ENCODE measurements around the gene ZBTB9. TPM values are rescaled to one million over a fixed set of nuclear protein-coding genes. Genes with fewer than 3 reads are reported as not detected.
A peak's percentile ranks its signal among the peaks of the same experiment; 100 is the strongest.

Gene ZBTB9
- total and polyA plus RNA-seq, 4 donors, result 1.1 to 3.4 (median 2.3) TPM

GRCh38 chr6:33428224-33428965 is 26.0 kb upstream of the ZBTB9 start:
- peaks cover 13 to 47% (median 28%) of the 10 kb centered on the region in 4 donors for H3K4me1 ChIP-seq (ENCODE audit: control insufficient read depth in 4 of 4, insufficient read depth in 4 of 4, low read length in 3 of 4)
- TF ChIP-seq RAD21 (IDR thresholded peaks at IDR 0.05) (peak in 1 of 2 donors; percentile 46), GABPA (IDR thresholded peaks at IDR 0.05 in 1 of 2, conservative IDR thresholded peaks at IDR 0.05 in 1 of 2) (no peak), CTCF (IDR thresholded peaks at IDR 0.05; ENCODE audit: low read depth, low read length, missing input control) (peak; percentile 36)
- H3K27me3 ChIP-seq (ENCODE audit: control insufficient read depth in 4 of 4, insufficient read depth in 4 of 4, low read length in 3 of 4), result no peaks in the 10 kb centered on the region
- H3K9me3 ChIP-seq (ENCODE audit: control insufficient read depth in 4 of 4, low read length in 3 of 4), result no peaks in the 10 kb centered on the region
- H3K36me3 ChIP-seq (ENCODE audit: control insufficient read depth in 4 of 4, insufficient read depth in 3 of 4, low read depth in 1 of 4, low read length in 3 of 4), result no peaks in the 10 kb centered on the region
- peak overlapping the region; percentile 15 to 16 for H3K27ac ChIP-seq (ENCODE audit: low read depth in 1 of 2, low read length in 2 of 2)
- DNase-seq (ENCODE audit: low spot score), result no peak
- WGBS, result 19% methylated on average over 33 of the region's 33 CpGs
- H3K9ac ChIP-seq (ENCODE audit: low read depth in 1 of 2, low read length in 2 of 2), result no peak overlapping the region
- H3K4me3 ChIP-seq (ENCODE audit: low read depth in 1 of 3, low read length in 3 of 3), result peak overlapping the region in 2 of 3 donors; percentile 5 to 60

GRCh38 chr6:33428966-33429749 is 25.2 kb upstream of the ZBTB9 start:
- Histone ChIP-seq H3K27ac (ENCODE audit: low read depth in 1 of 2, low read length in 2 of 2) (peak overlapping the region; percentile 23 to 27), H3K36me3 (ENCODE audit: control insufficient read depth in 4 of 4, insufficient read depth in 3 of 4, low read depth in 1 of 4, low read length in 3 of 4) (no peaks in the 10 kb centered on the region)
- WGBS, result 81% methylated on average over 5 of the region's 5 CpGs

More at GRCh38 chr6:33428966-33429749, 25.2 kb upstream of the ZBTB9 start:
- no peak for DNase-seq (ENCODE audit: low spot score)
- Histone ChIP-seq H3K4me3 (ENCODE audit: low read depth in 1 of 3, low read length in 3 of 3) (no peak overlapping the region), H3K27me3 (ENCODE audit: control insufficient read depth in 4 of 4, insufficient read depth in 4 of 4, low read length in 3 of 4) (no peaks in the 10 kb centered on the region), H3K4me1 (ENCODE audit: control insufficient read depth in 4 of 4, insufficient read depth in 4 of 4, low read length in 3 of 4) (peaks cover 13 to 47% (median 28%) of the 10 kb centered on the region in 4 donors), H3K9ac (ENCODE audit: low read depth in 1 of 2, low read length in 2 of 2) (no peak overlapping the region), H3K9me3 (ENCODE audit: control insufficient read depth in 4 of 4, low read length in 3 of 4) (no peaks in the 10 kb centered on the region)
- TF ChIP-seq TAF1 (conservative IDR thresholded peaks at IDR 0.05) (no peak), RXRA (IDR thresholded peaks at IDR 0.05) (no peak), FOXA1 (IDR thresholded peaks at IDR 0.05) (no peak), SP1 (IDR thresholded peaks at IDR 0.05) (no peak), REST (IDR thresholded peaks at IDR 0.05) (no peak), MAX (IDR thresholded peaks at IDR 0.05) (no peak), GABPA (IDR thresholded peaks at IDR 0.05 in 1 of 2, conservative IDR thresholded peaks at IDR 0.05 in 1 of 2) (no peak), HNF4A (conservative IDR thresholded peaks at IDR 0.05) (no peak), CTCF (IDR thresholded peaks at IDR 0.05; ENCODE audit: low read depth, low read length, missing input control) (no peak), HNF4G (IDR thresholded peaks at IDR 0.05) (no peak), JUND (IDR thresholded peaks at IDR 0.05) (no peak), EGR1 (IDR thresholded peaks at IDR 0.05; ENCODE audit: low read depth in 2 of 2) (no peak), NR2F2 (IDR thresholded peaks at IDR 0.05) (no peak), ATF3 (IDR thresholded peaks at IDR 0.05) (no peak), ZBTB33 (IDR thresholded peaks at IDR 0.05) (no peak), FOXA2 (IDR thresholded peaks at IDR 0.05) (no peak), YY1 (IDR thresholded peaks at IDR 0.05) (no peak), RAD21 (IDR thresholded peaks at IDR 0.05) (no peak)
